Activated naive CD4-positive, alpha-beta T cell treated with Interleukin-2 at 50 U/mL for 16 hours (primary cell): ENCODE data around the gene CLSTN1.
"Not testable (repeated sequence)": the region's sequence is repeated elsewhere in the genome, so short reads cannot be mapped to it uniquely, and the experiment has no call there.

Experiments used
- DNase-seq: peaks from one replicate; pipeline ENCODE4 v3.0.0-alpha.2; 2020

CLSTN1 gene

DNA sequence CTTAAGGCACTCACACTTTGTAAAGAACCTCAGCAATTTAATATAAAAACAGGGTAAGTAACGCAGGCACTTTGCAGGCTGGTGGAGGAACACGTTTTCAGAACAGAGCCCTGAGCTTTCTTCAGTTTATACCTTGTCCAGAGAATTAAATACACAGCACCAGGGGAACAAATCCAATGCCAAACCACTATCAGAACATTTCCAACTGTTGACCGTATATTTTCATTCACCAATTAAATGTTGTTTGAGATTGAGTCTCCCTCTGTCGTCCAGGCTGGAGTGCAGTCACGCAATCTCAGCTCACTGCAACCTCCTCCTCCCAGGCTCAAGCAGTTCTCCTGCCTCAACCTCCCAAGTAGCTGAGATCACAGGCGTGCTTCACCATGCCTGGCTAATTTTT, 29.7 kb downstream of the CLSTN1 start:
- DNase-seq: no peak

DNA sequence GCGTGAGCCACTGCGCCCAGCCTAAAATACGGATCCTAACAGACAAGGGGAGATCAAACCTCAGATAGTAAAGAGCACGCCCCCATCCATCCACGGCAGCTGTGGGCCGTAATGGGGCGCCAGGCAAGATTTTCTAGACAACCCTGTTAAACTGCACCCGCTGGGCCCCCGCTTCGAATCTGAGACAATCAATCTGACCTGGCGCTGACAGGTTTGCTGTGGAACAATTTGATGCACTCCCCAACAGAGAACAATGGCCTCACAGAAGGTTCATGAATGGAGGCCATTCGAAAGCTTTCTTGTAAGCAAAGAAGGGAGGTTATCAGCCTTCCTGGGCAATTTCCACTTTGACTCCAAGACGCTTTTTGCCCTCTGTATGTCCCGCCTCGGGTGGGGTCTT, 30.5 kb downstream of the CLSTN1 start:
- no peak for DNase-seq

DNA sequence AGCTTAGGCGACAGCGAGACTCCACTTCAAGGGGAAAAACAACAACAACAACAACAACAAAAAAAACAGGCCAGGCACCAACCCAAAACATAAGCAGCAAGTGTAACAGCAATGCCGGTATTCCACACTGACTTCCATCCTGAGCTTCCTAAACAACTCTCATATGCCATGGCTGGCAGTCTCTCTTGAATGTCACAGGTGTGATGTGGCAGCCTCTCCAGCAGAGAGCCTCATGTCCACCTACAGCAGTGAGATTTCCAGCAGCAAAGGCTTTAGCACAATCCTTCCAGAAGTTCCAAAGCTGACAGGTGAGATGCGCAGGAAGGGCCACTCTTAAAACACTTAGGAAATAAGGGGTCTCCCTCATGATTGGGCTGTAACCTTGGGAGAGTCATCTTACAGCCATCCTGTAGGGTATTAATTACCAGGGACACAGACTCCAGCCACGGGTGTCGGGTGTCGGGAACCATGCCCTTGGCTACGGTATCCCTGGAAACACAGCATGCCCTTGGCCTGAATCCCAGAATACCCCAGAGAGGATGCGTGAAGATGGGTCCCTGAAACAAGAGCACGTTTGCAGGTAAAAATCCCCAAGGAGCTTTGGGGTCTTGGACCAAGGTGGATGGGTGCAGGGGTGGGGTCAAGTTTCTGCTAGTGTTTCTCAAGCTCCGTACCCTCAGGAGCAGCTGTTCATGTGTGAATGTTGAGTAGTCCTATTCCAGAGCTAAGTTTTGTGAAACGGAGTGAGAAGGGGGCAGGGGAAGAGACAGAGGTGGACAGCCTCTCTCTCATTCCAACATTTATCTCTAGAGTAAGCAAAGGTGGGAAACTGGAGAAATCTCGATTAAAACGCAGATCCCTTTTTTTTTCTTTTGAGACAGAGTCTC, 31.4 kb downstream of the CLSTN1 start:
- DNase-seq: no peak

DNA sequence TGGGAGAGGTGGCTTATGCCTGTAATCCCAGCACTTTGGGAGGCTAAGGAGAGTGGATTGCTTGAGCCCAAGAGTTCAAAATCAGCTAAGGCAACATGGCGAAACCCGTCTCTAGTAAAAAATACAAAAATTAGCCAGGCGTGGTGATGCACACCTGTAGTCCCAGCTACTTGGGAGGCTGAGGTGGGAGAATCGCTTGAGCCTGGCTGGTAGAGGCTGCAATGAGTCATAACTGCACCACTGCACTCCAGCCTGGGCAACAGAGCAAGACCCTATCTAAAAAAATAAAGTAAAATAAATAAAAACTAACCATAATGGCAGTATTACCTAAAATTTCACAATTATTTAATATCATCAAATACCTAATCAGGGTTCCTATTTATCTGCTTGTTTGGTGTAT, 34.1 kb downstream of the CLSTN1 start:
- not testable (repeated sequence) for DNase-seq

DNA sequence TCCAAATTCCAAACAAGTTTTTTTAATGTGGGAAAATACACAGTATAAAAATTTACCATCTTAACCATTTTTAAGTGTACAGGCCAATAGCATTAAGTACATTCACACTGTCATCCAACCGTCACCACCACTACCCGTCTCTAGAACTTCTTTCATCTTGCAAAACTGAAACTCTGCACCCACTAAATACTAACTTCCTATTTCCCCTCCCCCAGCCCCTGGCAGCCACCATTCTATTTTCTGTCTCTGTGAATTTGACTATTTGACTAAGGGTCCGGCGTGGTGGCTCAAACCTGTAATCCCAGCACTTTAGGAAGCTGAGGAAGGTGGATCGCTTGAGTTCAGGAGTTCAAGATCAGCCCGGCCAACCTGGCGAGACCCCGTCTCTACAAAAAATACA, 36.1 kb downstream of the CLSTN1 start:
- DNase-seq: peak; percentile 61

DNA sequence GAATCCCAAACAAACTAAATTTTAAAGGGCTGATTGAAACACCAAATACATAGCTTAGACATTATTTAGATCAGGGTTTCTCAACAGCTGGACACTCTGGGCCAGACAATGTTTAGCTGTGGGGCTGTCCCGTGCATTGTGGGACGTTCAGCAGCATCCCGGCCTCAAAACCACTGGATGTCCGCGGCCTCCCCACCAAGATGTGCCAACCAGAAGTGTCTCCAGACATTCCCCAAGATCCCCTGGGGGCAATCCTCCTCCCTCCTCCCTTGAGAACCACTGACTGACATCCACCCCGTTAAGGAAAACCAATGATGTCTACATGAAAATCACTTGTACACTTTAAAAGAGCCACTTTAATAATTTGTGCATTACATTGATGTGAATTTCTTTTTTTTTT, 38.4 kb downstream of the CLSTN1 start:
- no peak for DNase-seq

DNA sequence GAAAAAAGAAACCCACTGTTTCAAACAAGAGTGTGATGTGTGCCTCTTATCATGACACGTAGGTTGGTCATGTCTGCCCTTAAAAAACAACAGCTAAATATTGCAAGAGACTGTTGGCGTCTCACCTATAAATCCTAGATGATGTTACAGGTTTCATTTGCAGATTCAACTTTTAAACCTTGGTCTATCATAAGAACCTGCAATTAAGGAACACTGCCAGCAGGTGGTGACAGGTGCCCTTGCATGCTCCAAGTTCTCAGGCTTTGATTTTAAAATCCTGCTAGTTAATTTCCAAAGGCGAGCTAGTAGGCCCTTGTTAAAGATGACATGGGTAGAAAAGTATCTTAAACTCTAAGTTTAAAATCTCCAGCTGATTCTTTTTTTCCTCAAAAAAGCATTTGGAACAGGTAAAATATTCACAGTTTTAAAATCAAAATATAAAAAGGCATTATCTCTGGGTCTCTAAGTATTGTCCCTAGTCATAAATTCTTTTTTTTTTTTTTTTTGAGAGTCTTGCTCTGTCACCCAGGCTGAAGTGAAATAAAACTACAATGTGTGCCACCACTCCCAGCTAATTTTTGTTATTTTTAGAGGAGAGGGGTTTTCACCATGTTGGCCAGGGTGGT, 39.1 kb downstream of the CLSTN1 start:
- DNase-seq: peak; percentile 63

DNA sequence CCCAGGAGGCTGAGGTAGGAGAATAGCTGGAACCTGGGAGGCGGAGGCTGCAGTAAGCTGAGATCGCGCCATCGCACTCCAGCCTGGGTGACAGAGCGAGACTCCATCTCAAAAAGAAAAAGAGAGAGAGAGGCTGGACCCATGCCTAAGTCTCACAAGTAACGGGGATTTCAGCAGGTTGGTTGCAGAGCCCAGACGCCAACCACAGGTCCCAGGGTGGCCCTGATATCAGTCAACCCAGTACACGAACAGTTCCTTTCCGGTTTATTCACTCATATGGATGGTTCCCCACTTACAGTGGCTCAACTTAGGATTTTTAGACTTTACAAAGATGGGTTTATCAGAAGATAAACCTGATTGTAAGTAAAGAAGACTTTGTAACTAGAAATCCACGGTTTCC, 40.9 kb downstream of the CLSTN1 start:
- DNase-seq: no peak

DNA sequence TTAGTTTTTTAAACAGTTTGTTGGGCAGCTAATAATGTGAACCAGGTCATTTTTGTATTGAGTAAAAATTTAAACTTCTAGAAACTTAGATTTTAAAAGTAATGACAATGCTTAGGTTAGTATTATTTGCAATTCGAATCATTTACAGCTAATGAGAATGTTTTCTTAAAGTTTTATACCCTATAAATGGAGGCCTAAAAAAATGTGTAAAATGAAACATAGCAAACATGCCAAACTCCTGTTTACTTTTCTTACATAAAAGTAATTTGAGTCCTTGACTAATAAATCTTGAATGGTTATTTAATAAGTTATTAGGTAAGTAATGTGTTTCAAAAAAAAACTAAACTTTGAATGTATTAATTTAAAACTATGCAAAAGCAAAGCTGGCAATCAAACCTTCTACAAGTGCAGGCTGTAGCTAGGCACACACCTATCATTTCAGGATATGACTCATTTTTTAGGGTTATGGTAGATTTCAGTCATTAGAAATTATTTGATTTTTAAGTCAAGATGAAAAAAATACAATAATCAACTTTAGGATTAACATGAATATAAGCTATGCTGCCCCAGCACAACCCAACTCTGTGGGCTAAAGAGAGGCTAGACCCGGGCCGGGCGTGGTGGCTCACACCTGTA, 41.5 kb downstream of the CLSTN1 start:
- DNase-seq: no peak

DNA sequence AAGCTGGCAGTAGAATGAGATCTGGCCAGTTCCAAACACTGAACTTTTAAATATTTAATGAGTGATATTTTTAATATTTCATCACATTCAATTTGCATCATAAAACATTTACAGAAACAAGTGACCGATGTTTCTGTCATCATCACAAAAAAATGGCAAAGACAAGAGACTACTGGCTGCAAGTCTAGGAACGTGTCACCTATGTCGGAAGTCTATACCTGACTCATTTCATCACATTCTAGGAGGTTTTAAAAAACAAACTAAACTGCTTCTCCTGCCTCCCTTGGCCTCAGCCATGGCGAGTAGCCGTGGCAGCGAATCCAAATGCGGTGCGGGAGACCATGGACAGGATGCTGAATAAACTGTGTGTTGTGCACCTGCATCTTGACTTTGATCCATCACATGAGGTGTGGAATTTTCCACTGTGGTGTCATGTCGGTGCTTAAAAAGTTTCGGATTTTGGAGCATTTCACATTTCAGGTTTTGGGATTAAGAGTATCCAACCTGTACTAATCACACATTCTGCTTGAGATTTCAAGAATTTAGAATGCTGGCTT, 43.1 kb downstream of the CLSTN1 start:
- no peak for DNase-seq

DNA sequence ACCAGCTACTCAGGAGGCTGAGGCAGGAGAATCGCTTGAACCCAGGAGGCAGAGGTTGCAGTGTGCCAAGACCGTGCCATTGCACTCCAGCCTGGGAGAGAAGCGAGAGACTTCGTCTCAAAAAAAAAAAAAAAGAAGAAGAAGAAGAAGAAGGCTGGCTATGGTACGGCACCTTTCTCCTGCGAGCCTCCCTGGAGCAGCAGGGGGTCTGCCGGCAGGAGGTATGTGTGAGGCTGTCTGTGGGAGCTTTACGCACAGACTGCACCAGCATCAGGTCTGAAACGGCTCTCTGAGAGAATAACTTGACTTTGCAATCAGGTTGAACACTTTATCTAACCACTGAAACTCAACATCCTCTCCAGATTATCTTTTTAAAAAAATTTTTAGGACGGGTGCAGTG, 44.9 kb downstream of the CLSTN1 start:
- no peak for DNase-seq

DNA sequence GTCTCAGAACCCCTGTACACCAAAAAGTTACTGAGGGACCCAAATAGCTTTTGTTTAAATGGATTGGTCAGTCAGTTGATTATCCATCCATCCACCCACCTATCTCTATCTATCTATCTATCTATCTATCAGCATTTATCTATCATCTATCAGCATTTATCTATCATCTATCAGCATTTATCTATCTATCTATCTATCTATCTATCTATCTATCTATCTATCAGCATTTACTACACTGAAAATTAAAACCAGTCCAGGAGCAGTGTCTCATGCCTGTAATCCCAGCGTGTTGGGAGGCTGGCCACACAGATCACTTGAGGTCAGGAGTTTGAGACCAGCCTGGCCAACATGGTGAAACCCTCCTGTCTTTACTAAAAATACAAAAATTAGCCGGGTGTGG, 47.1 kb downstream of the CLSTN1 start:
- DNase-seq: no peak

DNA sequence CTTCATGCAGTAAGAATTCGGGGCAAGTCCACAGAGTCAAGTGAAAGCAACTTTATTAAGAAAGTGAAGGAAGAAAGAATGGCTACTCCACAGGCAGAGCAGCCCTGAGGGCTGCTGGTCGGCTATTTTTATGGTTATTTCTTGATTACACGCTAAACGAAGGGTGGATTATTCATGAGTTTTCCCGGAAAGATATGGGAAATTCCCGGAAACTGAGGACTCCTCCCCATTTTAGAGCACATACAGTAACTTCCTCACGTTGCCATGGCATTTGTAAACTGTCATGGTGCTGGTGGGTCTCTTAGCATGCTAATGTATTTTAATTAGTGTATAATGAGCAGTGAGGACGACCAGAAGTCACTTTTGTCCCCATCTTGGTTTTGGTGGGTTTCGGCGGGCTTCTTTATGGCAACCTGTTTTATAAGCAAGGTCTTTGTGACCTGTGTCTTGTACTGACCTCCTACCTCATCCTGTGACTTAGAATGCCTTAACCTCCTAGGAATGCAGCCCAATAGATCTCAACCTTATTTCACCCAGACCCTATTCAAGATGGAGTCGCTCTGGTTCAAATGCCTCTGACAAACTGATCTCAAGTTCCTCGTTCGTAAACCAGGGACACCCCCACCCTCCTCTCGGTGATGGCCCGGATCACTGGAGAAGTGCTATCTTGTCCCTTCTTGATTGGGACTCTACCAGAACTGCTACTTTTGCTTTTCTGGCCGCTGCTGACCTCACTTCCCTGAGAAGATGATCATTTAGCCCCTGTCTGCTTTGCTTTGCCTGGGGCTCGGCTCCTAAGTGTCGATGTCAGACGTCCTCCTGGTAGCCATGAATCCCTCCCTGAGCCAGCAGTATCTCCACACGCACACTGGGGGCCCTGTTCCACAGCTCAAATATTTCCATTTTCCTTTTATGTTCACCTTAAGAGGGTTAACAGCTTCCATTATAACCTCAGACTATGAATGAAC, 48.8 kb downstream of the CLSTN1 start:
- no peak for DNase-seq

DNA sequence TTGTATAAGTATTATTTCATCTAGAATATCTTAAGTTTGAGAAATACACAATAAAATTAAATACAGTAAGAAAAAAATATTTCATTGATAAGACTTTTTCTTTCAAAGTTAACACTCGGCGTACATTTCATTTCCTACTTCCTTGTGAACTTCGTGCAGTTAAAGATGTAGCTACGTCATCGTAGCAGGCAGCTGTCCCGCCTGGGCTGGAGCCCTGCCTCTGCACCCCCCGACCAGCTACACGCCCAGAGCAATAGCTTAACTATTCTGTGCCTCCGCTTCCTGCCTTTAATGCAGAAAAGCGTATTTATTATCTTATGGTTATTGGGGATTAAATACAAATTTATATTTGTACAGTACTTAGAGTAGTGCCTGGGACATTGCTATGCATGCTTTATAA, 53.5 kb downstream of the CLSTN1 start:
- no peak for DNase-seq

DNA sequence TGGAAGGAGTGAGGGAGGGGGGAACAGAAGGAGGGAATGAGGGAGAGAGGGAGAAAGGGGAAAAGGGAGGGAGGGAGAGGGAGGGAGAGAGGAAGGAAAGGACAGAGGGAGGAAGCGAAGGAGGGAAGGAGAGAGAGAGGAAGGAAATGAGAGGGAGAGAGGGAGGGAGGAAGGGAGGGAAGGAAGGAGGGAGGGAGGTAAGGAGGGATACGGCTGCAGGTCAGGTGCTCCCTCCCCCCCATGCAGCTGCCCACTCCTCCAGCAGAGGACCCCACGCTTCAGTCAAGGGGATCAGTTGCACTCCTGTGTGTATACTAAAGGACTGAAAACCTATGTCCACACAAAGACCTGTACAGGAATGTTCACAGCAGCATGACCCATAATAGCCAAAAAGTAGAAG, 54.8 kb downstream of the CLSTN1 start:
- no peak for DNase-seq

DNA sequence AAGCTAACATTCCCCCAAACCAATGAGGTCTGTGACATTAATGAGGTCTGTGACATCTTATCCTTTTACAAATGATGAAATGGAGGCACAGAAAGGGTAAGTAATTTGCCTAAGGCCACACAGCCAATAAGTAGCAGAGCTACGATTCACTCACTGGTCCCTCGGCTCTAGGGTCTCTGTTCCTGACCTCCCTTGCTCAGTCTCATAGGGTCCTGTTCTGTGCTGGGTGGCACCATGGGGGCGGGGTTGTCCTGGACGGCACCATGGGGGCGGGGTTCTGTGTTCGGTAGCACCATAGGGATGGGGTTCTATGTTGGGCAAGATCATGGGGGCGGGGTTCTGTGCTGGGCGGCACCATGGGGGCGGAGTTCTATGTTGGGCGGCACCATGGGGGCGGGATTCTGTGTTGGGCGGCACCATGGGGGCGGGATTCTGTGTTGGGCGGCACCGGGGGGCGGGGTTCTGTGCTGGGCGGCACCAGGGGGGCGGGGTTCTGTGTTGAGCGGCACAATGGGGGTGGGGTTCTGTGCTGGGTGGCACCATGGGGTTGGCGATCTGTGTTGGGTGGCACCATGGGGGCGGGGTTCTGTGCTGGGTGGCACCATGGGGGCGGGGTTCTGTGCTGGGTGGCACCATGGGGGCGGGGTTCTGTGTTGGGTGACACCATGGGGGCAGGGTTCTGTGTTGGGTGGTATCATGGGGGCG, 55.6 kb downstream of the CLSTN1 start:
- no peak for DNase-seq

DNA sequence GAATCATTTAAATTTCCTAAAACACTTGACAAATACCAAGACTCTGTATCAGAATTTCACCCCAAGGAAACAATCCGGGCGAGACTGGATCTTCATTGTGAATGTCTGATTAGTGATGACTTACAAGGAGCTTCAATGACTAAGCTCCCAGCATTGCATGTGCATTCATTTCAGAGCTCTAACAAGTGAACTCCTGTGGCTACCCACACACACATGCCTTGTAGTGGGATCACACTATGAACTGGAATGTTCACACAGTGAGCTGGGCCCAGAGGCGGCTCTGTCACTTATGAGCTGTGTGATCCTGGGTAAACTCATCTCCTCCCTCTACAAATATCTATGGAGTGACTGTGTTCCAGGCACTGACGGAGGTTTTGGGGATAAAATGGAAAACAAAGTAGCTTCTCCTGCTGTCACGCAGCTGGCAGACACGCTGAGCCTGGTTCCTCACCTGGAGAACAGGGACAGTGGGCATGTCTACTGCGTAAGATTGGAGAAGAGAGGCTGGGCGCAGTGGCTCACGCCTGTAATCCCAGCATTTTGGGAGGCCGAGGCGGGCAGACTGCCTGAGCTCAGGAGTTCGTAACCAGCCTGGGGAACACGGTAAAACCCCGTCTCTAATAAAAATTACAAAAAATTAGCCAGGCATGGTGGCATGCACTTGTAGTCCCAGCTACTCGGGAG, 56.9 kb downstream of the CLSTN1 start:
- DNase-seq: no peak

DNA sequence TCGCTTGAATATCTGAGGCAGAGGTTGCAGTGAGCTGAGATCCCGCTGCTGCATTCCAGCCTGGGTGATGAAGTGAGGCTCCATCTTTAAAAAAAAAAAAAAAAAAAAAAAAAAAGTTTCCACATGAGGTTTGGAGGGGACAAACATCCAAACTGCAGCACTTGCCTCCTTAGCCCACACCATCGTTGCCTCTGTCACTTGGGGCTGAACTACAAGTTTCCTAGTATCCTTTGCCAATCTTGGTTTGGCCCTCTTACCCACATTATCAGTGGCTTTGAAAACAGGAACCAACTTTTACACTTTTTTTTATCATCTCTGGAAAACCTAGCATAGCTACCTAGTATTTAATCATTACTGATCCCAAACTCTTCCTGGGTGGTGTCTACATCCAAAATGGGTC, 59.2 kb downstream of the CLSTN1 start:
- DNase-seq: no peak

DNA sequence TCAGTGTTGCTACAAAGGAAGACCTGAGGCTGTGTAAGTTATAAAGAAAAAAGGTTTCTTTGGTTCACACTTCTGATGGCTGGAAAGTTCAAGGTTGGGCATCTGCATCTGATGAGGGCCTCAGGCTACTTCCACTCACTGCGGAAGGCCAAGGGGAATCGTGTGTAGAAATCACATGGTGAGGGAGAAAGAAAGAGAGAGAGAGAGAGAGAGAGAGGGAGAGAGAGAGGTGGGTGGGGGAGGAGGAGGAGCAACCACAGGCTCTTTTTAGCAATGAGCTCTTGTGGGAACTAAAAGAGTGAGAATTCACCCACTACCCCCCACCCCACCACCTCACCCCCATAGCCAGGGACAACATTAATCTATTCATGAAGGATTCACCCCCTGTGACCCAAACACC, 59.9 kb downstream of the CLSTN1 start:
- DNase-seq: no peak

DNA sequence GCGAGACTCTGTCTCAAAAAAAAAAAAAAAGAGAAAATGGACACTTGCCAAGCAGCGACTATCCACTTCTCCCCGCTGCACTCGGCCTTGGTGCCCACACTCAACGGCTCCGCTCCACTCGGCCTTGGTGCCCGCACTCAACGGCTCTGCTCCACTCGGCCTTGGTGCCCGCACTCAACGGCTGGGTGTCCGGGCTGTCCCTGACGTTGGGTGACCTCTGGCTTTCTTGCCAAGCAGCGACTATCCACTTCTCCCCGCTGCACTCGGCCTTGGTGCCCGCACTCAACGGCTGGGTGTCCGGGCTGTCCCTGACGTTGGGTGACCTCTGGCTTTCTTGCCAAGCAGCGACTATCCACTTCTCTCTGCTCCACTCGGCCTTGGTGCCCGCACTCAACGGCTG, 61.3 kb downstream of the CLSTN1 start:
- not testable (repeated sequence) for DNase-seq

DNA sequence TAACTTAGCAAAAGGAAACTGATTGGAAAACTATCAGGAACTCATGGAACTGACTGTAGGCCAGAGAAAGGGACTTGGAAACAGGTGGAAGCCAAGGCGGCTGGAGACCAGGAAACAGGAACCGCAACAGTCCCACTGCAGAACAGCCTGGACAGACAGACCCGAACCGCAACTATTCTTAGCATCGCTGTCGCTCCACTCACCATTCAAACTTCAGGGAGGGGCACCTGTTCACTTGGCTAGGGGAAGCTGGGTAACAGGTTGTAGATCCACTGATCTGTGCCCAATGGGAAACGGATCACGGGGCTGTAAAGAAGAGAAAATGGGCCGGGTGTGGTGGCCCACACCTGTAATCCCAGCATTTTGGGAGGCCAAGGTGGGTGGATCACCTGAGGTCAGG, 61.9 kb downstream of the CLSTN1 start:
- DNase-seq: no peak
